HG03354 (cell line): ENCODE results near the gene ZBTB46.
"Not testable (repeated sequence)": the region's sequence is repeated elsewhere in the genome, so short reads cannot be mapped to it uniquely, and the experiment has no call there.

Experiments used
- ATAC-seq: cut with Tn5 transposase; IDR thresholded peaks from one replicate; pipeline ENCODE4 v1.9.1; 2021; ENCODE audit warnings: mild to moderate bottlenecking; ENCODE audit not compliant: unreplicated experiment, poor library complexity, severe bottlenecking

Gene ZBTB46

GRCh38 chr20:63823691-63824311, 7.3 kb downstream of the ZBTB46 start:
- ATAC-seq: no peak

- no peak for ATAC-seq
These were observed 8.8 kb downstream of the ZBTB46 start for GRCh38 chr20:63822276-63822696.

- ATAC-seq: no peak
These were observed 9.3 kb downstream of the ZBTB46 start for GRCh38 chr20:63821811-63822210.

GRCh38 chr20:63819224-63819921, 11.7 kb downstream of the ZBTB46 start:
- no peak for ATAC-seq

GRCh38 chr20:63815615-63816253, 15.3 kb downstream of the ZBTB46 start:
- ATAC-seq: no peak

- no peak for ATAC-seq
These were observed 16.0 kb downstream of the ZBTB46 start for GRCh38 chr20:63814891-63815614.

- no peak for ATAC-seq
These were observed 19.6 kb downstream of the ZBTB46 start for GRCh38 chr20:63811491-63811875.

- no peak for ATAC-seq
These were observed 20.2 kb downstream of the ZBTB46 start for GRCh38 chr20:63810730-63811490.

- no peak for ATAC-seq
These were observed 21.2 kb downstream of the ZBTB46 start for GRCh38 chr20:63809856-63810255.

GRCh38 chr20:63808964-63809674, 21.9 kb downstream of the ZBTB46 start:
- ATAC-seq: no peak

- ATAC-seq: no peak
These were observed 22.8 kb downstream of the ZBTB46 start for GRCh38 chr20:63808145-63808724.

- no peak for ATAC-seq
These were observed 23.4 kb downstream of the ZBTB46 start for GRCh38 chr20:63807654-63808053.

GRCh38 chr20:63804308-63804636, 26.8 kb downstream of the ZBTB46 start:
- ATAC-seq: no peak

GRCh38 chr20:63802469-63803240, 28.4 kb downstream of the ZBTB46 start:
- ATAC-seq: no peak

GRCh38 chr20:63801174-63801573, 29.9 kb downstream of the ZBTB46 start:
- ATAC-seq: not testable (repeated sequence)

- ATAC-seq: not testable (repeated sequence)
These were observed 30.7 kb downstream of the ZBTB46 start for GRCh38 chr20:63800411-63800810.

GRCh38 chr20:63799127-63799526, 31.9 kb downstream of the ZBTB46 start:
- ATAC-seq: not testable (repeated sequence)

GRCh38 chr20:63797175-63797574, 33.9 kb downstream of the ZBTB46 start:
- ATAC-seq: not testable (repeated sequence)
